ENCODE data around the gene IL4I1.

DNA sequence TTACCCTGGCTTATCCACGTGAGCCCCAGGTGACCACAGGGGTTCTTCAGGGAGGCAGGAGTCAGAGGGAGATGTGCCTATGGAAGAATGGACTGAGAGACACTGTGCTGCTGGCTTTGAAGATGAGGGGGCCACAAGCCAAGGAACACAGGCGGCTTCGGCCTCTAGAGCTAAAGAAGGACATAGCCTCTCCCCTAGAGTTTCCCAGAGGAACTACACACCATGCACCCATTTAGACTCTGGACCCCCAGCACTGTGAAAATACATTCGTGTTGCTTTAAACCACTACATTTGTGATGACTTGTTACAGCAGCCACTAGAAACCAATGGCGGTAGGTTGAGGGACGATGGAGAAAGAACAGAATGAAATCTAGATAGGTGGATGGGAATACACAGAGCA lies 18.6 kb upstream of the IL4I1 start:
- TF ChIP-seq, protein P1, sequence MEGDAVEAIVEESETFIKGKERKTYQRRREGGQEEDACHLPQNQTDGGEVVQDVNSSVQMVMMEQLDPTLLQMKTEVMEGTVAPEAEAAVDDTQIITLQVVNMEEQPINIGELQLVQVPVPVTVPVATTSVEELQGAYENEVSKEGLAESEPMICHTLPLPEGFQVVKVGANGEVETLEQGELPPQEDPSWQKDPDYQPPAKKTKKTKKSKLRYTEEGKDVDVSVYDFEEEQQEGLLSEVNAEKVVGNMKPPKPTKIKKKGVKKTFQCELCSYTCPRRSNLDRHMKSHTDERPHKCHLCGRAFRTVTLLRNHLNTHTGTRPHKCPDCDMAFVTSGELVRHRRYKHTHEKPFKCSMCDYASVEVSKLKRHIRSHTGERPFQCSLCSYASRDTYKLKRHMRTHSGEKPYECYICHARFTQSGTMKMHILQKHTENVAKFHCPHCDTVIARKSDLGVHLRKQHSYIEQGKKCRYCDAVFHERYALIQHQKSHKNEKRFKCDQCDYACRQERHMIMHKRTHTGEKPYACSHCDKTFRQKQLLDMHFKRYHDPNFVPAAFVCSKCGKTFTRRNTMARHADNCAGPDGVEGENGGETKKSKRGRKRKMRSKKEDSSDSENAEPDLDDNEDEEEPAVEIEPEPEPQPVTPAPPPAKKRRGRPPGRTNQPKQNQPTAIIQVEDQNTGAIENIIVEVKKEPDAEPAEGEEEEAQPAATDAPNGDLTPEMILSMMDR (conservative IDR thresholded peaks at IDR 0.05; ENCODE audit: low read depth, low read length): peak; percentile 22; the same call in 1 of the 2 replicates
- TF ChIP-seq EZH2 (IDR thresholded peaks at IDR 0.05; ENCODE audit: borderline replicate concordance, low read depth, low read length, poor library complexity, severe bottlenecking): no peak

Data from A673 (cell line).